ENCODE data around the gene PCYT2.

The PCYT2 gene

GRCh38 chr17:81944858-81945257, 33.7 kb upstream of the PCYT2 start:
- DNase-seq (ENCODE audit: low read depth): no peak

GRCh38 chr17:81942167-81942553, 31.0 kb upstream of the PCYT2 start:
- DNase-seq (ENCODE audit: low read depth): no peak

- DNase-seq (ENCODE audit: low read depth): no peak
These were observed 30.4 kb upstream of the PCYT2 start for GRCh38 chr17:81941484-81942166.

- DNase-seq (ENCODE audit: low read depth): no peak
These were observed 29.6 kb upstream of the PCYT2 start for GRCh38 chr17:81940538-81941483.

- no peak for DNase-seq (ENCODE audit: low read depth)
These were observed 28.7 kb upstream of the PCYT2 start for GRCh38 chr17:81939881-81940385.

- DNase-seq (ENCODE audit: low read depth): no peak
These were observed 28.0 kb upstream of the PCYT2 start for GRCh38 chr17:81939218-81939617.

GRCh38 chr17:81935709-81936084, 24.5 kb upstream of the PCYT2 start:
- no peak for DNase-seq (ENCODE audit: low read depth)

GRCh38 chr17:81934850-81935708, 23.9 kb upstream of the PCYT2 start:
- no peak for DNase-seq (ENCODE audit: low read depth)

GRCh38 chr17:81934098-81934757, 23.0 kb upstream of the PCYT2 start:
- no peak for DNase-seq (ENCODE audit: low read depth)

GRCh38 chr17:81933178-81933699, 22.0 kb upstream of the PCYT2 start:
- DNase-seq (ENCODE audit: low read depth): no peak

GRCh38 chr17:81932333-81932983, 21.3 kb upstream of the PCYT2 start:
- no peak for DNase-seq (ENCODE audit: low read depth)

GRCh38 chr17:81931557-81932332, 20.5 kb upstream of the PCYT2 start:
- DNase-seq (ENCODE audit: low read depth): no peak

GRCh38 chr17:81931189-81931556, 20.0 kb upstream of the PCYT2 start:
- no peak for DNase-seq (ENCODE audit: low read depth)

- DNase-seq (ENCODE audit: low read depth): no peak
These were observed 19.2 kb upstream of the PCYT2 start for GRCh38 chr17:81930142-81931125.

GRCh38 chr17:81929253-81930141, 18.3 kb upstream of the PCYT2 start:
- DNase-seq (ENCODE audit: low read depth): no peak

- no peak for DNase-seq (ENCODE audit: low read depth)
These were observed 17.5 kb upstream of the PCYT2 start for GRCh38 chr17:81928544-81929252.
